IMR-90 (cell line): ENCODE results near the gene TBC1D32. TPM values are rescaled to one million over a fixed set of nuclear protein-coding genes. Genes with fewer than 3 reads are reported as not detected.
"Not testable (repeated sequence)": the region's sequence is repeated elsewhere in the genome, so short reads cannot be mapped to it uniquely, and the experiment has no call there.

Source experiments
- ATAC-seq: fragments of 200-7000 bp; cut with Tn5 transposase; 2 replicates; pipeline ENCODE4 v1.9.1; 2020; ENCODE audit warnings: low read depth, mild to moderate bottlenecking, moderate library complexity
- BruUV-seq: library from RNA; stranded (reverse); fragments of 400-500 nt; replicated peaks from 2 replicates; lab custom pipeline; 2021; lab: Mats Ljungman, UMichigan
- CTCF ChIA-PET: fragments of 300-600 bp; formaldehyde crosslinking; extraction: SDS; loops from one replicate; lab custom pipeline; 2021; ENCODE audit warnings: antibody characterized with exemption; lab: Yijun Ruan, JAX
- POLR2A ChIA-PET: fragments of 300-600 bp; sonication (Branson Sonifier 250); formaldehyde crosslinking; loops from one replicate; lab custom pipeline; 2022; ENCODE audit warnings: antibody characterized with exemption; ENCODE audit not compliant: unreplicated experiment; lab: Charles Lee
- DNase-seq: peaks from one replicate; pipeline ENCODE4 v3.0.0; 2013
- H2AFZ ChIP-seq: replicated peaks from 2 replicates; pipeline ENCODE3; 2013; ENCODE audit warnings: low read length, mild to moderate bottlenecking; ENCODE audit not compliant: poor library complexity
- H2AK5ac ChIP-seq: 2 replicates; pipeline ENCODE4 v1.6.1; 2013; ENCODE audit warnings: low read depth, low read length, inconsistent platforms
- H2AK9ac ChIP-seq: replicated peaks from 2 replicates; pipeline ENCODE3; 2013; ENCODE audit warnings: mild to moderate bottlenecking, low read depth, low read length, moderate library complexity; ENCODE audit not compliant: poor library complexity
- H2BK120ac ChIP-seq: 2 replicates; pipeline ENCODE4 v1.6.1; 2013; ENCODE audit warnings: low read depth, low read length, inconsistent platforms
- H2BK15ac ChIP-seq: 3 replicates; pipeline ENCODE4 v1.6.1; 2013; ENCODE audit warnings: low read depth, low read length, inconsistent platforms
- H2BK20ac ChIP-seq: 2 replicates; pipeline ENCODE4 v1.6.1; 2013; ENCODE audit warnings: low read depth, mild to moderate bottlenecking, inconsistent platforms, low read length, moderate library complexity
- H2BK5ac ChIP-seq: 2 replicates; pipeline ENCODE4 v1.6.1; 2013; ENCODE audit warnings: mild to moderate bottlenecking, low read depth, low read length, inconsistent platforms; ENCODE audit not compliant: poor library complexity, severe bottlenecking
- H3K14ac ChIP-seq: replicated peaks from 2 replicates; pipeline ENCODE4 v1.6.1; 2013; ENCODE audit warnings: low read depth, low read length, inconsistent platforms
- H3K18ac ChIP-seq: 2 replicates; pipeline ENCODE4 v1.6.1; 2013; ENCODE audit warnings: low read depth, low read length, control low read depth
- H3K23ac ChIP-seq: 2 replicates; pipeline ENCODE4 v1.6.1; 2013; ENCODE audit warnings: low read depth, low read length, inconsistent platforms
- H3K27ac ChIP-seq: 2 replicates; pipeline ENCODE4 v1.5.1; 2013; ENCODE audit warnings: mild to moderate bottlenecking, control low read depth, low read length; ENCODE audit not compliant: insufficient read depth
- H3K27me3 ChIP-seq: 2 replicates; pipeline ENCODE4 v1.6.1; 2013; ENCODE audit warnings: low read length; ENCODE audit not compliant: control insufficient read depth, insufficient read depth
- H3K36me3 ChIP-seq: 2 replicates; pipeline ENCODE4 v1.6.1; 2013; ENCODE audit warnings: low read length, mixed read lengths; ENCODE audit not compliant: control insufficient read depth, insufficient read depth
- H3K4ac ChIP-seq: 2 replicates; pipeline ENCODE4 v1.6.1; 2013; ENCODE audit warnings: low read depth, low read length, inconsistent platforms
- H3K4me1 ChIP-seq: 2 replicates; pipeline ENCODE4 v1.6.1; 2013; ENCODE audit warnings: low read length, mixed read lengths; ENCODE audit not compliant: control insufficient read depth, insufficient read depth
- H3K4me2 ChIP-seq: 2 replicates; pipeline ENCODE4 v1.6.1; 2013; ENCODE audit warnings: low read depth, mild to moderate bottlenecking, control low read depth, low read length, moderate library complexity
- H3K4me3 ChIP-seq: 2 replicates; pipeline ENCODE4 v1.5.1; 2013; ENCODE audit warnings: low read depth, mild to moderate bottlenecking, control low read depth, low read length, moderate library complexity; ENCODE audit not compliant: insufficient read depth
- H3K56ac ChIP-seq: 2 replicates; pipeline ENCODE4 v1.6.1; 2013; ENCODE audit warnings: low read length, inconsistent platforms; ENCODE audit not compliant: insufficient read depth; ENCODE audit errors: extremely low read depth
- H3K79me1 ChIP-seq, 2 experiments: 2 replicates each; pipeline ENCODE4 v1.6.1; 2013; ENCODE audit warnings: low read length in 2 of 2, inconsistent platforms in 1 of 2, low read depth in 1 of 2
- H3K9ac ChIP-seq: 2 replicates; pipeline ENCODE4 v1.6.1; 2013; ENCODE audit warnings: low read depth, low read length, control low read depth
- H3K9me1 ChIP-seq: 2 replicates; pipeline ENCODE4 v1.6.1; 2013; ENCODE audit warnings: low read length, inconsistent platforms; ENCODE audit not compliant: insufficient read depth
- H3K9me3 ChIP-seq: 2 replicates; pipeline ENCODE4 v1.6.1; 2013; ENCODE audit warnings: low read length; ENCODE audit not compliant: control insufficient read depth, insufficient read depth
- H4K20me1 ChIP-seq: 2 replicates; pipeline ENCODE4 v1.6.1; 2013; ENCODE audit warnings: low read length, inconsistent platforms; ENCODE audit not compliant: insufficient read depth
- H4K5ac ChIP-seq: 2 replicates; pipeline ENCODE4 v1.6.1; 2013; ENCODE audit warnings: mild to moderate bottlenecking, low read depth, low read length, control low read depth
- H4K8ac ChIP-seq, 2 experiments: 2 replicates each; pipeline ENCODE4 v1.6.1; 2013; ENCODE audit warnings: low read depth in 2 of 2, low read length in 2 of 2, control low read depth in 1 of 2, inconsistent platforms in 1 of 2
- H4K91ac ChIP-seq: 2 replicates; pipeline ENCODE4 v1.6.1; 2013; ENCODE audit warnings: low read depth, low read length, inconsistent platforms; ENCODE audit not compliant: insufficient read depth
- WGBS, 2 experiments: methylation state at CpG; one replicate each; pipeline versions ENCODE4 v1.1.5 to v1.1.7; 2013; ENCODE audit warnings: missing lambda C conversion rate in 2 of 2; ENCODE audit not compliant: insufficient read length in 1 of 2; ENCODE audit errors: extremely low coverage in 2 of 2; 5-methylcytosine and 5-hydroxymethylcytosine counted together
- dilution Hi-C: fragments of 300-500 bp; cut with HindIII; formaldehyde crosslinking; loops from one replicate; pipeline ENCODE4 v1.14.3; 2018; ENCODE audit warnings: low sequenced_read_pairs; ENCODE audit not compliant: unreplicated experiment
- in situ Hi-C: fragments of 300-500 bp; cut with MboI; formaldehyde crosslinking; loops from 3 replicates; pipeline ENCODE4 v1.14.3; 2019; ENCODE audit warnings: low sequenced_read_pairs, inconsistent platforms, mixed read lengths
- intact Hi-C: fragments of 100-400 bp; cut with micrococcal nuclease; formaldehyde crosslinking; loops from 2 replicates; pipeline ENCODE4 v1.10.0; 2022
- polyA plus RNA-seq, 3 experiments: library from polyadenylated mRNA; depleted of rRNA; stranded (reverse); fragments of >200 nt; gene quantifications; 2 replicates each; pipeline ENCODE4 v1.2.3, GENCODE V29; 2012; ENCODE audit warnings: low replicate concordance in 1 of 3
- total RNA-seq: library from RNA; depleted of rRNA; stranded (reverse); fragments of >200 nt; gene quantifications from 2 replicates; pipeline ENCODE4 v1.2.3, GENCODE V29; 2012

TBC1D32 gene
- total and polyA plus RNA-seq, 2 of the 4 experiments (the other 2 are of a cell fraction) = 3.0 to 7.2 TPM

GRCh38 chr6:121213341-121213740, 120.9 kb downstream of the TBC1D32 start:
- H3K18ac ChIP-seq, H3K36me3 ChIP-seq, H3K14ac ChIP-seq, H4K20me1 ChIP-seq, H2BK5ac ChIP-seq, H2BK20ac ChIP-seq, H2AFZ ChIP-seq, H3K4me2 ChIP-seq, H3K27ac ChIP-seq, H3K4me1 ChIP-seq, POLR2A ChIA-PET, dilution Hi-C loops, DNase-seq, H2AK9ac ChIP-seq, H2BK120ac ChIP-seq, H3K9ac ChIP-seq, ATAC-seq, H4K91ac ChIP-seq, H3K56ac ChIP-seq, H3K23ac ChIP-seq, H3K9me3 ChIP-seq, H4K8ac ChIP-seq, H2AK5ac ChIP-seq, BruUV-seq, H3K4ac ChIP-seq, H4K5ac ChIP-seq, H3K4me3 ChIP-seq, H3K79me1 ChIP-seq, H3K27me3 ChIP-seq, H2BK15ac ChIP-seq, intact Hi-C loops, H3K9me1 ChIP-seq: not testable (repeated sequence)
- no CpG with 5 or more reads among the region's 2 CpGs for WGBS, 2 experiments
- in situ Hi-C loops = loop anchor here (10.0 kb wide), 1 partner anchor 149 kb away; no protein-coding TSS in a partner anchor
- CTCF ChIA-PET = interaction anchor here (0.6 kb wide), 1 partner anchor 64 kb away, joined by 3 read pairs; no protein-coding TSS in a partner anchor
